GM23248 (cell line): Measurements from ENCODE around the gene SKP1.

ENCODE experiments used
- EZH2 ChIP-seq: fragments of 200-600 bp; sonication (generic); IDR thresholded peaks from 2 replicates; pipeline ENCODE4 v1.6.1; 2018; ENCODE audit warnings: antibody characterized with exemption, mild to moderate bottlenecking; ENCODE audit not compliant: insufficient read depth, poor library complexity, severe bottlenecking
- EZH2phosphoT487 ChIP-seq: fragments of 200-600 bp; sonication (generic); IDR thresholded peaks from 2 replicates; pipeline ENCODE4 v1.6.1; 2018; ENCODE audit warnings: antibody characterized with exemption, moderate library complexity, mild to moderate bottlenecking, low read depth; ENCODE audit not compliant: insufficient read depth

DNA sequence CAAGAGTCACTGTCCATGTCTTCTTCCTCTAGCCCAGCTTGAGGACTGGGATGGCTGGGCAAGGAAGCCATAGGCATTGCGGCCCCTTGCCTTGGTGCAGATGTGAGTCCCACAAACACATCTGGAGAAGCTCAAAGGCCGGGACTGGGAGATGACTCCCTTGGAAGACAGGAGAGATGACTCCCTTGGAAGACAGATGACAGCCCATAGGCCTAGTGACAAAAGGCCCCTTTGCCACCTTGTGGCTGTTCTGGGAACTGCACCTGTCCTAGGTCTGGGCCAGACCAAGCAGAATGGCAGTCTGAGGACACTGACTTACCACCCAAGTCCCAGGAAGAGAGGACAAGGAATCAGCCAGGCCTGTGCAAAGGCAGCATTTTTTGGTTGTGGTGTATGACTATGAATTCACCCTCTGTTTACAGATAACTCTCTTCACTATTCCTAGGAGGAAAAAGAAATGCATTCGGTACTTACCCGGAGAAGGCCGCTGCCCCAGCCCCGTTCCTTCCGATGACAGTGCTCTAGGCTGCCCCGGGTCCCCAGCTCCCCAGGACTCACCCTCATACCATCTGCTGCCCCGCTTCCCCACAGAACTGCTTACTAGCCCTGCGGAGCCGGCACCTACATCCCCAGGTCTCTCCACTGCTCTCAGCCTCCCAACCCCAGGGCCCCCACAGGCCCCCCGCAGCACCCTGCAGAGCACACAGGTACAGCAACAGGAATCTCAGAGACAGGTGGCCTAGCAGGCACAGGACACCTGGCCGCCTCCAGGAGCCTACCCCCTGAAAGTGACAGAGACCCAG is 30.8 kb downstream of the SKP1 start:
- TF ChIP-seq EZH2: no peak
- no peak for TF ChIP-seq EZH2phosphoT487
